Frontal cortex (tissue), 4 donors: Measurements from ENCODE around the gene NRN1. TPM values are rescaled to one million over a fixed set of nuclear protein-coding genes. Genes with fewer than 3 reads are reported as not detected.
A peak's percentile ranks its signal among the peaks of the same experiment; 100 is the strongest.
"Not testable (repeated sequence)": the region's sequence is repeated elsewhere in the genome, so short reads cannot be mapped to it uniquely, and the experiment has no call there.

ENCODE experiments used
- DNase-seq, 2 donors: peaks; one replicate each; pipeline ENCODE4 v3.0.0; 2012; ENCODE audit warnings: low spot score in 2 of 2
- FAIRE-seq: peaks from 2 replicates; lab custom pipeline; 2012; peaks lifted over from hg19 to GRCh38; lab: Jason Lieb, UNC
- total RNA-seq: library from RNA; depleted of rRNA; stranded (reverse); fragments of >200 nt; gene quantifications from one replicate; pipeline ENCODE4 v1.2.3, GENCODE V29; 2014
- donor health status: control.
- donor health status: control.
- donor health status: control.

Gene NRN1
- total RNA-seq, 1 donor from 2014 or later, result 9.8 TPM

DNA sequence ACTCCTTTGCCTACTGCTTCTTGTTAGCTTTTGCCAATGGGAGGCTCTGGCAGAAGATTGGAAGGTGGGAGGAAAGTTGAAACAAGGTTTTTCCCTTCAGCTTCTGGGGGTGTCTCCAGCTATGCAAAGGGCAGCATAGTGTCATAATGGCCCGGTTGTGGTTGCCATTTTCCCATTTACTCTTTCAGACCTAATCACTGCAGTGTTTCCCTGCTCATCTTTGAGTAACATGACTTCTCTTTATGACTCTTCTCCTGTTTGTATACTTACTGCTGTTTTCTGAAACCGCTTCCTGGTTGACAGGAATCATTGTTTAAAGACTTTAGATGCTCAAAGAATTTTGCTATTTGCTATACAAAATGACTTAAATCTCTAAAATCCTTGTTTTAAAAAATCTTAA is 19.9 kb downstream of the NRN1 start:
- DNase-seq (no peak), FAIRE-seq (no peak)

DNA sequence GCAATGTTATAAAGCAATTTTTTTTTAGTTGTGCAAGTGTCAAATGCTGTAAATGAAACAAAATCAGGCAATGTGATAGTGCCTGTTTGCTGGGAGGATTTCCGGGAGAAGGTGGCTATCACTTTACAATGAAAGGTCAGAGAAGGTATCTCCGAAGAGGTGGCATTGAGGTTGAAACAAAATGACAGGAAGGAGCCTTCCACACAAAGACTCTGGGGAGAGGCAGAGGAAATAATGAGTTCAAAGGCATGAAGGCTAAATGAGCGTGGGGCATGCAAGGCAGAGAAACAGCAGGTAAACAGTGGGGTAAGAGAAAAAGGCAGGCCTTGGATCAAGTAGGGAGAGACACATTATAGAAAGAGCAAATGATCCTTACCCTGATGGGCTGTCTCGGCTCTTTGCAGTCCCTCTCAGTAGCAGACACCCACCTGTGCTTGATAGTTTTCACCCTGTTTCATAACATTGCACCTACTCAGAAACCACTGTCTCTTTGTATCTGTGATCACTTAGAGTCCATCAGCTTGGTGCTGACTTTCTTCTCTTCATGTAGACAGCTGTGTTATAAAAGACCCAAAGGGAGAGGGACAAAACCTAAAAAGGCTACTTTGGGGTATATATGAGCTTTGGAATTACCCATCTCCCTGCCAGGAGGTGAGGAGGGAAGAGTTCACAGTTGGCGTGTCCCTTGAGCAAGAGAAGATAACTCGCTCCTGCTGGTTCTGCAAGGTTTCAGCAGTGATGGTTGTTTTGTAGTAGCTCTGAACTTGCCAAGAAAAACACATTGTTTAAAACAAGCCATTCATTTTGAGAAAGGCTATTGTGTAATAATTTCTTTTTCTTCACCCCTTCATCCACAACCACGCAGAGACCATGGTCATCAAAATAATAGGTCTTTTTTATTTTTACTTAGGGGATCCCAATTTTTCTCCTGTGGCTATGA is 22.3 kb downstream of the NRN1 start:
- DNase-seq (no peak), FAIRE-seq (no peak)

- FAIRE-seq (no peak), DNase-seq (no peak)
Measured at GRCh38 chr6:5981126-5982026, 25.3 kb downstream of the NRN1 start.

DNA sequence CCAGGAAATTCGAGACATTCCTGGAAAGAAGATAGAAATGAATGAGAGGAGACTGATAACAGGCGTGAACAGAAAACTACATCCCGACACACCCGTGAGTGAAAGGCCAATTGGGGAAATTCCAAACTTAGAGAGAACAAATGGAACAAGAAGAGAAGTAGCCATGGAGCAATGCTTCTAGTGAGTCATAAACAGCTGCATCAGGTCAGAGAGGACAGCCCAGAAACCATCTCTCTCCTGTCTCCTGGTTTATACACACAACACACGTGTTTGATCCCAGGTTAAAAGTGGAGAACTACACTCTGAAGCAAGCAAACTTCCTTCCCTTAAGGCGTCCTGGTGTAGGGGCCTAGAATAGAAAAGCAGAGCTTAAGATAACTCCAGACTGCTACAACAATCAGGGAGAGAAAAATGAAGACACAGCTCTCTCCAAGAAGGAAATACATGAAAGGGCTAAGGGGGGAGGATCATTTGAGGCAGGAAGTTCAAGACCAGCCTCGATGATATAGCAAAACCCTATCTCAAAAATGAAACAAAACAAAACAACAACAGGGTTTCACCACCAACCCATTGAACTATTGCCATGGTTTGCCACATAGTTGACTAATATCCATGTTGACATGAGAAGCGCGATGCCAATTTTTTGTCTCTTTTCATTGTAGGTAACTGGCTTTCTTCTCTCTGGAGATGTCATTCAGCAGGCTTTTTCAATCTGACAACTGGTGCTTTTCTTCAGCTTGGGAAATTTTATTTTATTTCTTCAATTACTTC is 26.9 kb downstream of the NRN1 start:
- DNase-seq, result no peak
- no peak for FAIRE-seq

DNA sequence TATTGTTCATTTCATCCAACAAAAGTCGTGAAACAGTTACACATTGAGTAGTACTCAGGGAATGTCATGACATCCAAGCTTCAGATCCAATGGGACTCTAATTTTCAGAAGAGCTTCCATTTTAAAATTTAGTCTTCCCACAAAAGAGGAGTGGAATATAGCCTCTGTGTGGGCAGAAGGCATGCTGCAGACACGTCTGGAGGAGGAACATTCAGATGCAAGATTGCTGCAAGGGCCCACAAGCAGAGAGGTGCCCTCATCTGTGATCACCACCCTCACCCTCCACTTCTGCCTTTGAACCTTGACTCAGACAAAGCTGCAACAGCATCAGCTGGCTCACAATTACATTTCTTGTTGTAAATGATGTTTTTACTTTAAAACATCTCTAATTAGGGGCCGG is 29.9 kb downstream of the NRN1 start:
- FAIRE-seq (no peak), DNase-seq (no peak)

DNA sequence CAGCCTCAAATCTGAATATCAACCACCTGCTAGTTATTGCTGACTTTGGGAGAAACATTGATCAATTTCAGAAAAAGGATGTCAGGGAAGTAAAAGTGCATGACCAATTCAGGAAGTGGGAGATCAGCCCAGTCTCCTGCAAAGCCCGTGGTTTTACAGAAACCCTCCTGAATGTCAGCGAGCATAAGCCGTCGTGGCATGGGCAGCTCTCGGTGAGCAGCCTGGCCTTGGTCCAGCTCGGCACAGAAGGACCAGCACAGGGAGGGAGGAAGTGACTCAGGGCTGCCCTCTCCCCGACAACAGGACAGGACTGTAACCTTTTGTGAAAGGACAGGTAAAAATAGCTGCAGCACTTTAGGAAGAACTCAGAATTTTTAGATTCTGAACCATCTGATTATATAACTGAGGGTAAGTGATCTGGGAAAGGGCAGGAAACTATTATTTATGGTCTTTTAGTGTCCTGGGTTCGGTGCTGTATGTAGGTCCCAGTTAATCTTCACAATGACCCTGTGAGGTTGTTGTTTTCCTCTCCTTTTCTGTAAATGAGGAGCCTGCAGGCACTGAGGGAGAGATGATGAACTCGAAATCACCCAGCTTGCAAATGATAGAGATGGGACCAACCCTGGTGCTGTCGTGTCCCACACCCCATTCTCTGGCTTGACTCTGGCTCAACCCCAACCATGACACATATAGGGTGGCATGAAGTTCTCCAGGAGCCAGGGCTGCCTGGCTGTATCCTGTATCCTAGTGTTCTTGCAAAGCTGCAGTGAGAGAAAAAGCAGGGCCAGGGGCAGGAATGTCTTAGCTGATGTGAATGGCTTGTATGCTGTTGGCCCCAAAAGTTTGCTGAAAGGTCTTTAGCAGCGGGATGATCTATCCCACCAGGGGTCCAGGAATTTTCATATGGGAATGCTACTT is 37.6 kb downstream of the NRN1 start:
- FAIRE-seq (no peak), DNase-seq (peak in 1 of 2 donors; percentile 23)

DNA sequence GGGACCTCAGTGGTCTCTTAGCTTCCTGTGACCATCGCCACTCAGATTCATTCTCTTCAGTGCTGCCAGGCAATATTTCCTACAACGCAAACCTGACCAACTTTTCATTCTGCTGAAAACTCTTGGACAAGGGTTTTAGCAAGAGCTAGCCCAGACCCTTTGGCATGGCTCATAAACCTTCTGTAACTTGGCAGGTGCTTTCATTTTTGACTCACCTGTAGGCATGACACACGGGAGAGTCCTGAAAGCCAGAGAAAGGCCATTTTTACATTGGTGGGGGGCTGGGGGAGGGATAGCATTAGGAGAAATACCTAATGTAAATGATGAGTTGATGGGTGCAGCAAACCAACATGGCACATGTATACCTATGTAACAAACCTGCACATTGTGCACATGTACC is 38.7 kb downstream of the NRN1 start:
- not testable (repeated sequence) for FAIRE-seq, DNase-seq

GRCh38 chr6:5967594-5967993 is 39.1 kb downstream of the NRN1 start:
- DNase-seq, result no peak
- no peak for FAIRE-seq

DNA sequence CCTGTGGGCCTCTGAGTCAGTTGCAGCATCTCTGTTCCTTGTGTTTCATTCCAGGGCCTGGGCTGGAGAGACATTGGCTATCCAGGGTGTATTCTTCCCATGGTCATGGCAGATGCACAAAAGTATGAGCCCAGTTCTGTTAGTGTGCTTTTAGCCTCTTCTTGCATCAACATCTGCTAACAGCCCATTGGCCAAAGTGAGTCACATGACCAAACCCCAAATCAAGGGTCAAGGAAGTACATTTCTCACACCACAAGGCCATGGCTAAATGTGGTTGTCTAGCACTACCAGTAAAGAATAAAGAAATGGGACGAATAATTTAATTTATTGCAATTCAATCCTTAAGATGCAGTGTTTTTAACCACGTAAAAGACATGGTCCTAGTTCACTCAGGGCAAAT is 43.9 kb downstream of the NRN1 start:
- DNase-seq, result no peak
- FAIRE-seq, result no peak

DNA sequence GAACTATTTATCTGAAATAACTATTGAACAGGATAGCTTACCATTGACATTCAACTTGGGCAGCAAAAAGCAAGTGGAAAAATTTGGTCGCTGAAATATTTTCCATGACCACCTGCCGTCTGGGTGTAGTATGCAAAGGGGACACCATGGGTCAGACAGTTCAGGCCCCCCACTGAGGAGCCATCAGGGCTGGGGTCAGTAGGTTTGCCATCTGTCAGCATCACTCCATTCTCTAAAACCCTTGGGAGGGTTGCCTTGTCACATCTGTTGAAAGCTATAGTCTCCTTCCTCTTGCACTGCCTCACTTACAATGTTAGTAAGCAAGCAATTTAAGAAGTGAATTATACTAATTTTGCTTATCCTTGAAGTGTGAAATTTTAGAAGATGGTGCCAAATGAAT is 44.9 kb downstream of the NRN1 start:
- FAIRE-seq, result no peak
- no peak for DNase-seq

DNA sequence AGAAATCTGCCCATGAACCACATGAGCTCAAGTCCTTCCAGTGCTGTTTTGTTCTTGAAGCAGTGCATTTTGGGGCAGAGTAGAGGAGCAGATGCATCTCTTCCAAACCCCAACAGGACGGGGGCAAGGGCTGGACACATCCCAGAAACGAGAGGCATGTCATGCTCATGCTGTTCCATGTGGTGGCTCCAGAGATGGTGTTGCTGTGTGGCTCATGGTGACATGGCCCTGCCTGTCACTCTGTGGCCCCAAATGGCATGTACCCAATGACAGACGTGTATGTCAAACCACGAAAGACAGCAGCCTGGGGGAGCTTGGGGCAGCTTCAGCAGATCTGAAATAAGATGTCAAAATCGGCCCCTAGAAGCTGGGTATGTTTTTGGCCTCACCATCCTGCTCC is 46.3 kb downstream of the NRN1 start:
- no peak for FAIRE-seq
- no peak for DNase-seq

DNA sequence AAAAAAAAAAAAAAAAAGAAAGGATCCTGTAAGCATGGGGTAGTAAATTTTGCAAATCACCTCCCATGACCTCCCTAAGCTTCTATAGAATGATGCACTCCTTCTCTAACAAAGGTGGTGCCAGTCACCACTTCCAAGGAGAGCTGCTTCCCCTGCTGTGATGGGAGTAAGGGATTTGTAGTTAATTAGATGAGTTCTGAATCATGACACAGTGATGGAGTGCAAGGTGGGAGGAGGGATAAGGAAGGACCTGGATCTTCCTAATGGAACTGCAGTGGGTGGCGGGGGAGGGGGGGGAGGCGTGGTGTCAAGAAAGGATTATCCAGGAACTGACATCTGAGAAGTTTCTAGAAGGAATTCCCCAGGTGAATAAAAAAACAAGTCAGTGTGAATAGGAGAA is 47.8 kb downstream of the NRN1 start:
- DNase-seq (no peak), FAIRE-seq (no peak)

- no peak for FAIRE-seq
- DNase-seq, result no peak
Measured at GRCh38 chr6:5956939-5957338, 49.8 kb downstream of the NRN1 start.

- FAIRE-seq, result no peak
- no peak for DNase-seq
Measured at GRCh38 chr6:5950361-5950785, 56.4 kb downstream of the NRN1 start.
